GM21529 (cell line): Measurements from ENCODE around the gene CNP.
"Not testable (repeated sequence)": the region's sequence is repeated elsewhere in the genome, so short reads cannot be mapped to it uniquely, and the experiment has no call there.

Experiments
- ATAC-seq: cut with Tn5 transposase; IDR thresholded peaks from one replicate; pipeline ENCODE4 v1.9.1; 2021; ENCODE audit not compliant: unreplicated experiment

The CNP gene

DNA sequence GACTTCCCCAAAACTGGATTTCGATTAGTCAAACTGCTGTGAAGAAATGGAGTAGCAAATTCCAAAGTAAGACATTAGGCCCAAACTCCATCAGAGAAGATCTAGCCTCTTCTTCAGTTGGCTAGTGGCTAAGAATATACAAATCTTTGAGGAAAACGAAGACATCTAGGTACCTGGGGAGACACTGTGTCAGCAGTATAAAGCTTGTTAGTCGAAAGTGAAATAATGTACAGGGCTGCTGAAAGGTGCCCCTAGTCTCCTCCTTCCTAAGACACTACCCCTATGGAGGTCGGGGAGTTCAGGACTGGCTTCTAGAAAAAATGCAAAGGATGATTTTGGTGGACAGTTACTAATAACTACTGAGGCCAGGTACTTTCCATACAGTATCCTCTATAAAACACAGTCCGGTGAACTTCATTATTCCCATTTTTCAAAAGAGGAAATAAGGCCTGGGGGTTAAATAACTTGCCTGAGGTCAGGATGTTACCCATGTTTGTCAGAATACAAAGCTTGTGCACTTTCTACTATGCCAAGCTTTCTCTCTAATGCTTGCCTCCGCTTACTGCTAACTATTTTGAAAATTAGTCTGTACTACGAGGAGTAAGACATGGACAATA is 35.7 kb downstream of the CNP start:
- no peak for ATAC-seq

DNA sequence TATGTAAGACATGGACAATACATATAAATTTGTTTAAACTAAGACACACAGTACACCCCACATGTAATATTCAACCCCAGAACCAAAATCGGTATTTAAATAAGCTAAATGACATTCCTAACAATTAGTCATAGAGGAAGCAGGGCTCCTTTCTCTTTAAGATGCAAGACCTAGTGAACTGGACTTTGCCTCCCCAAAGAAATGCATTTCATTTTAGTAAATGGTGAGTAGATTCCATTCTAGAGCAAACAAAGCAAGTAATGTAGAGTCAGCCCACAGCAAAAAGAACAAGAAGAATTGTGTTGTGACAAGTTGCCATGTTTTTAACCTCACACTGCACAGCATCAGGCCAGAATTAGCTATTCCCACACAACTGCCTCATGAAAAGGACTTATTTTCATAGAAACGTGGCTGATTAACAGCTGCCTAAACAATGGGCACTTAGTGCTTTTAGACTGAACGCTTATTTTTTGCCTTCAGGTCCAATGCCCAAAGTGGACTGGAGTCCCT is 36.3 kb downstream of the CNP start:
- ATAC-seq: no peak

- no peak for ATAC-seq
Observed at GRCh38 chr17:42005166-42005565, 38.6 kb downstream of the CNP start.

DNA sequence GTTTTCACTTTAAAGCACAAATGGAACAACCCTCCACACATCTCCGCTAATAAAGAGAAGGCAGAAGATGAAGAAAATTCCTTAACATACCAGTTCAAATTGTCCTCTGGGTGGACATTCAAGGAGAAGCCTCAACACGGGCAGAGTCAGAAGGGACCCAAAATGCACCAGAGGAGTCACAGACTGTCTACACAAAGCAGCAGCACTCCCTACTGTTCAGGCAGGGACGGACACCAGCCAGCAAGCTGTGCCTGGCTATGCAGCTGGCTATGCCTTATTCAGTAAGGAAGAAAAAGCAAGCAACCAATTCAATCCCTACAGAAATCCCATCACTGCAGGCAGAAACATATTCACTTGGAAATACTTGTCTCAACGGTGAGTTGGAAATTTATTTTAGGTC is 42.6 kb downstream of the CNP start:
- ATAC-seq: no peak

DNA sequence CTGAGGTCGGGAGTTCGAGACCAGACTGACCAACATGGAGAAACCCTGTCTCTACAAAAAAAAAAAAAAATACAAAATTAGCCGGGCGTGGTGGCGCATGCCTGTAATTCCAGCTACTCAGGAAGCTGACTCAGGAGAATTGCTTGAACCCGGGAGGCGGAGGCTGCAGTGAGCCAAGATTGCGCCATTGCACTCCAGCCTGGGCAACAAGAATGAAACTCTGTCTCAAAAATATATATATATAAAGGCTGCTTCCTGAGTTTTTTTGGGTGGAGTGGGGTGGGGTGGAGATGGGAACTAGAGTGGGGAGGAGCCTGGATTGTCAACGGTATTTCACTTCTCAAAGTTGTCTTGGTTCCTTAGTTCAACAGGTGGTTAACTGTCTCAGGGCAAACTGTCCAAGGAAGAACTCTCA is 43.7 kb downstream of the CNP start:
- not testable (repeated sequence) for ATAC-seq

GRCh38 chr17:42010898-42011516 is 44.4 kb downstream of the CNP start:
- no peak for ATAC-seq

DNA sequence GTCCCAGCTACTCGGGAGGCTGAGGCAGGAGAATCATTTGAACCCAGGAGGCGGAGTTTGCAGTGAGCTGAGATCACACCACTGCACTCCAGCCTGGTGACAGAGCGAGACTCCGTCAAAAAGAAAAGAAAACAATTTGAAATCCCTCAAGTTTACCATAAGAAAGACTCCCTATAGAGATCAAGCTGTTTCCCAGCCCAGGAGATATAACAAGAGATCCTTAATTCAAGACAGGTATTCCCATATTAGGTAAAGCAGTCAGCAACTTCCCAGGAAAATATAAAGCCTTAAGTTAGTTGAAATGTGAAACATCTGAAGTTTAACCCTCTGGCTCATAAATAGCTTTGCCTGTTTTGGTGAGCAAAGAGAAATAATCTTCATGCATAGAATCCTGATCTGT is 45.8 kb downstream of the CNP start:
- not testable (repeated sequence) for ATAC-seq

GRCh38 chr17:42013740-42014139 is 47.1 kb downstream of the CNP start:
- ATAC-seq: not testable (repeated sequence)

DNA sequence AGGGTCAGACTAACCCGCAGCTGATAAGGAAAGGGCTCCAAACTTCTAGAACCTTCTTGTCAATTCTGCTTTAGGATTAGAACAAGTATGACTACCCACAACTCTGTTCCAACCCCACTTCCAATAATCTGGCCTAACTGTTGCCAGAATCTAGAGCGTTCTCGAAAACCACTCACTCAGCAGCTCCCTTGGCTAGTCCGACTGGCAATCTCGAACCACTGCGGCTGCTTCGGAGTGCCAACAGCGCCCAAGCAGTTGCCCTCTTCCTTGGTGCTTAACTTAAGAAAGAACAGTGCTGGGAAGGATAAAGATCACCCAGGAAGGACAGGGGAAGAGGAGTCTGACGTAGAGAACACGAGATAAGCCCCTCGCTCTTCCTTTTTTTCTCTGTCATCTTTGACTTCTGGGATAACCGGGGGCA is 49.8 kb downstream of the CNP start:
- no peak for ATAC-seq

DNA sequence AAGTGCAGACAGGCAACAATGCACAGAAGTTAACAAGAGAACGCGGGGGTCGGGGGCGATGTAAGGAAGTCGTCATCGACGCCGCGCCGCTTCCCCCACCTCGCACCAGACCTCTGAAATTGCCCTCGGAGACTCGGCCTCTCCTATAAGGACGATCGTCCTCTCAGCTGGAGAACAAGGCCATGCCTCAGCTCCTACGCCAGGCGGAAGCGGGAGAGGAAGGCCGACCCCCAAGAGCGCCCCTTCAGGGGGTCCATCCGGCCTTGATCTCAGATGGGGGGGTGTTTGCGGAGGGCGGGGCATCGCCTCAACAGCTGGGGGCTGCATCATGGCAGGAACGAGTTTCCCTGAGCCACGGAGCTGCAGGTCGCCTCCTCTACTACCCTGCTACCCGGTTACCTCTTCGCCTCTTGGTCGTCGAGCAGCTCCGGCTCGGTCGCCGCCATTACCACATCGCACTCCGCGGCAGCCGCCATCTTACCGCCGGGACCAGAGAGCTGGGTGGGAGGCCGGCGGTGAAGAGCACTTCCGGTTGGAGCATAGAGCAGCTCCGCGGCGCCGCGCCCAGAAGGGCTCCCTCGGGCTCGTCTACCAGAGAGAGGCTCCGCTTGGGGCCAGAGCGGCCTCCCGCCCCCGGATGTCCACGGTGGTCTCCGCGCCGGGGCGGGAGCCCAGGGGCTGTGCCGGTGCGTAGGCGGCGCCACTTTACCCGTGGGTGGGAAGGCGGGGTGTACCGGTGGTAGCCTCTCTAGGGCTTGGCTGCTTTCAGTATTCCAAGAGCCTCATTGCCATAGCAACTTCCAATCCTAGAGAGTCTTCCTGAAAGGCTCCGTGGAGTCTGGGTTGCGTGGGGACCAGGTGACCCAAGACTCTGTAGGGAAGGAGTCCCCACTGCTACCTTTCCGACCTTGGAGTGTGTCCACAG is 50.6 kb downstream of the CNP start, which contains the start of gene DNAJC7:
DNAJC7 (minus strand) TSS at position 499 of the 925 bp plus-strand sequence; CDS start at position 476, 23 bp downstream.
- peak; percentile 80 for ATAC-seq

- ATAC-seq: peak; percentile 11
Observed at GRCh38 chr17:42017866-42018200, 51.2 kb downstream of the CNP start.

DNA sequence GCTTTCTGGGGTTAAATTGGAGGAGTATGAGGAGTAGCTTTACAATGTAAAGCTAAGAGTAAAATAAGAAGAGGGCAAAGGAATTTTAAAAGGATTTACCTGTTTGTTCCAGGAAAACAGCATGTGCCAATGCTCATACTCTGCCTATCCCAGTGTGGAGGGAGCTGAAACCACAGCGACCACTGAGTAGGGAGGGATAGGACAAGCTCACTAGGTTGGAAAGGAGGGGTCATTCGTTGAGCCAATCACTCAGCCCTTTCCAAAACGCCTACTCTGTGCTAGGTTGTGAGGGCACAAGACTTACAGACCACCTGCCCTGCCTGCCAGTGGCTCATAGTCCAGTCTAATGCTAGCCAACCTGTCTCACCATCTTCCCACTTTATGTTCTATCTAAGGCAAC is 51.7 kb downstream of the CNP start:
- ATAC-seq: no peak

- ATAC-seq: no peak
Observed at GRCh38 chr17:42018988-42019387, 52.4 kb downstream of the CNP start.

GRCh38 chr17:42019509-42020404 is 53.2 kb downstream of the CNP start, which contains the start of gene NKIRAS2:
TSS of gene NKIRAS2 (plus strand) at chr17:42020090. CDS start at chr17:42021578, 1,488 bp downstream.
- ATAC-seq: peak; percentile 47

DNA sequence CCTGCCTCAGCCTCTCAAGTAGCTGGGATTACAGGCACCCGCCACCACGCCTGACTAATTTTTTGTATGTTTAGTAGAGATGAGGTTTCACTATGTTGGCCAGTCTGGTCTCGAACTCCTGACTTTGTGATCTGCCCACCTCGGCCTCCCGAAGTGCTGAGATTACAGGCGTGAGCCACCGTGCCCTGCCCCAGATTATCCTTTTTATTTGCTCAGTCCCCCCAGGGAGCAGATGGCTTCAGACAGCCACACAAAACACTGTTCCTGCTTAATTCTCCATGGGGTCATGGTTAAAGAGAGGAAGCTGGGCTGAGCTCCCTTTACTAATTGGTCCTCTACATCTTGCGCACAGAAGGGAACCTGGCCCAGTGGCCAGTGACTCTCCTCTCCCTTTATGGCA is 54.2 kb downstream of the CNP start:
- not testable (repeated sequence) for ATAC-seq

GRCh38 chr17:42023524-42024349 is 57.1 kb downstream of the CNP start:
- no peak for ATAC-seq

GRCh38 chr17:42025191-42025579 is 58.6 kb downstream of the CNP start:
- ATAC-seq: no peak

- no peak for ATAC-seq
Observed at GRCh38 chr17:42025936-42026335, 59.3 kb downstream of the CNP start.

GRCh38 chr17:42026857-42027589 is 60.4 kb downstream of the CNP start:
- no peak for ATAC-seq
